K562 (cell line): ENCODE measurements around the gene DPH2. TPM values are rescaled to one million over a fixed set of nuclear protein-coding genes. Genes with fewer than 3 reads are reported as not detected.

Source experiments
- CBX2 ChIP-seq: fragments of 200-600 bp; sonication (generic); IDR thresholded peaks from one replicate; pipeline ENCODE4 v1.6.1; 2012; ENCODE audit warnings: mild to moderate bottlenecking, low read length, inconsistent platforms; ENCODE audit not compliant: insufficient read depth, poor library complexity, severe bottlenecking
- CHD1 ChIP-seq: fragments of 200-600 bp; sonication (generic); IDR thresholded peaks from one replicate; pipeline ENCODE4 v1.6.1; 2012; ENCODE audit warnings: mild to moderate bottlenecking, moderate library complexity, low read length, inconsistent platforms
- KAT2B ChIP-seq: IDR thresholded peaks from one replicate; pipeline ENCODE4 v1.6.1; 2012; ENCODE audit warnings: low read depth, mild to moderate bottlenecking, control low read depth, inconsistent platforms, low read length, moderate library complexity
- MEF2D ChIP-seq: conservative IDR thresholded peaks from 2 replicates; pipeline ENCODE4 v1.6.1; 2016; ENCODE audit warnings: low read depth, missing genetic modification characterization, missing compliant biosample characterization
- NFE2 ChIP-seq: IDR thresholded peaks from 2 replicates; pipeline ENCODE4 v1.6.1; 2014; ENCODE audit warnings: antibody characterized with exemption, low read depth
- NFXL1 ChIP-seq: fragments of 450-650 bp; formaldehyde crosslinking; IDR thresholded peaks from 2 replicates; pipeline ENCODE4 v1.4.0; 2021; ENCODE audit warnings: mild to moderate bottlenecking
- OTX1 ChIP-seq: fragments of 450-650 bp; formaldehyde crosslinking; IDR thresholded peaks from 2 replicates; pipeline ENCODE4 v1.4.0; 2022; ENCODE audit warnings: mild to moderate bottlenecking
- PTRF ChIP-seq: fragments of 450-650 bp; IDR thresholded peaks from 2 replicates; pipeline ENCODE4 v1.6.1; 2016; ENCODE audit warnings: mild to moderate bottlenecking, missing genetic modification characterization, missing compliant biosample characterization
- RBFOX2 ChIP-seq: fragments of 200-400 bp; formaldehyde crosslinking; IDR thresholded peaks from 2 replicates; pipeline ENCODE4 v1.6.1; 2017; ENCODE audit warnings: low read depth, mild to moderate bottlenecking, low read length, moderate library complexity
- RFX1 ChIP-seq: fragments of 450-650 bp; IDR thresholded peaks from 2 replicates; pipeline ENCODE4 v1.6.1; 2016; ENCODE audit warnings: mild to moderate bottlenecking, moderate library complexity
- RFX5 ChIP-seq: IDR thresholded peaks from 2 replicates; pipeline ENCODE4 v1.6.1; 2011; ENCODE audit warnings: low read depth, mild to moderate bottlenecking, improper control_type of control experiment, low read length
- SUPT5H ChIP-seq: fragments of 450-650 bp; IDR thresholded peaks from 2 replicates; pipeline ENCODE4 v1.6.1; 2016
- TBL1XR1 ChIP-seq, 2 experiments: IDR thresholded peaks; 2 replicates each; pipeline ENCODE4 v1.6.1; 2012; ENCODE audit warnings: improper control_type of control experiment in 2 of 2, low read length in 2 of 2, mild to moderate bottlenecking in 1 of 2
- ZNF124 ChIP-seq: sonication (generic); formaldehyde crosslinking; IDR thresholded peaks from 2 replicates; pipeline ENCODE4 v1.8.1; 2022; ENCODE audit warnings: missing genetic modification reagents
- ZNF140 ChIP-seq: fragments of 250-450 bp; sonication (Bioruptor Pico); IDR thresholded peaks from 2 replicates; pipeline ENCODE4 v1.8.0; 2021; ENCODE audit warnings: moderate library complexity, mild to moderate bottlenecking, inconsistent platforms
- polyA plus RNA-seq, 8 experiments: library from polyadenylated mRNA; depleted of rRNA in 4 of 8; stranded (reverse) in 5 of 8; unstranded in 3 of 8; fragments of >200 nt; fragmentation: Nextera tagmentation in 2 of 8; fragmentation: Illumina TruSeq in 1 of 8; extraction: Ambion mirVana in 2 of 8; extraction: Trizol in 1 of 8; gene quantifications; 2 replicates each; pipeline versions ENCODE4 v1.2.1 to v1.2.3, GENCODE V29; 2011 to 2014; ENCODE audit warnings: inconsistent platforms in 1 of 8, missing spikeins in 1 of 8
- total RNA-seq, 7 experiments: library from RNA; depleted of rRNA in 6 of 7; stranded (reverse); fragments of >200 nt in 6 of 7; fragmentation: Illumina TruSeq in 2 of 7; extraction: Trizol in 2 of 7; gene quantifications; 2 replicates each; pipeline versions ENCODE4 v1.2.1 to v1.2.3, GENCODE V29; 2011 to 2021; ENCODE audit warnings: low replicate concordance in 1 of 7
- TF ChIP-seq, protein P1 (sequence below): sonication (generic); formaldehyde crosslinking; IDR thresholded peaks from 2 replicates; pipeline ENCODE4 v1.8.0; 2023; ENCODE audit warnings: mild to moderate bottlenecking, missing genetic modification reagents
- TF ChIP-seq, protein P2 (sequence below): fragments of 250-450 bp; sonication (Bioruptor Pico); IDR thresholded peaks from 2 replicates; pipeline ENCODE4 v1.4.0; 2020
- TF ChIP-seq, protein P3 (sequence below): fragments of 250-450 bp; sonication (Bioruptor Pico); IDR thresholded peaks from 2 replicates; pipeline ENCODE4 v1.4.0; 2020

Gene DPH2
- total and polyA plus RNA-seq, 9 of the 15 experiments (the other 6 are each of a cell fraction or from before 2014, with no cell fraction given): 17.9 to 94.1 (median 68.1) TPM

DNA sequence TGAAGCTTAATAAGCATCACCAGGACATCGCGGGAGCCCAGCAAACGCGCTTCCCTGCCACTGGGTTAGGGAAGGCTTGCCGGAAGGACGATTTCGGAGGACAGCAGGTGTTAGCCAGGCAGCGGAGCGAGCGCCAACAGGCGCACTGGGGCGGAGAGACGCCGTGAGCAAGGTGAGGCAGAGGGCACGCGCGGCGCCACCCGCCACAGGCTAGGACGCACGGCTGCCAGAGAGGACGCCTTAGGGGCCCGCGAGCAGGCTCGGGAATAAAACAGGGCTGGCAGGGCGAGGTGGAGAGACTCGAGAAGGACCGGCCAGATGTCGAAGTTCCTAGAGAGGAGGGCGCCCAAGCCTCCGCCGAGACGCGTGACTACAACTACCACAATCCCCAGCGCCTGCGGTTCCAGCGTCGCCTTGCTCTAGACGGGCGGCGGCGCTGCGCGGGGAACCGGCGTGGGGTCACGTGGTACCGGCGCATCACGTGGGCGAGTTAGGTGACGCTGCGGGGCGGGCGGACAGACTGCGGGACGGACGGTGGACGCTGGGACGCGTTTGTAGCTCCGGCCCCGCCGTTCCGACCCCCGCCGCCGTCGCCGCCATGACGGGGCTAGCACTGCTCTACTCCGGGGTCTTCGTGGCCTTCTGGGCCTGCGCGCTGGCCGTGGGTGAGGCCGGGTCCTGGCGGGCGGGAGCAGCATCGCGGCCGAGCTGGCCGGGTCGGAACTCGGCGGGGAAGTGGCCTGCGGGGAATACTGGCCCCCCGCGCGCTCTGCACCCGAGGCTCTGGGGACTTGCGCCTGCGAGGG lies 4.8 kb downstream of the DPH2 start, which contains the start of gene ATP6V0B (continued):
- TF ChIP-seq, protein P1, sequence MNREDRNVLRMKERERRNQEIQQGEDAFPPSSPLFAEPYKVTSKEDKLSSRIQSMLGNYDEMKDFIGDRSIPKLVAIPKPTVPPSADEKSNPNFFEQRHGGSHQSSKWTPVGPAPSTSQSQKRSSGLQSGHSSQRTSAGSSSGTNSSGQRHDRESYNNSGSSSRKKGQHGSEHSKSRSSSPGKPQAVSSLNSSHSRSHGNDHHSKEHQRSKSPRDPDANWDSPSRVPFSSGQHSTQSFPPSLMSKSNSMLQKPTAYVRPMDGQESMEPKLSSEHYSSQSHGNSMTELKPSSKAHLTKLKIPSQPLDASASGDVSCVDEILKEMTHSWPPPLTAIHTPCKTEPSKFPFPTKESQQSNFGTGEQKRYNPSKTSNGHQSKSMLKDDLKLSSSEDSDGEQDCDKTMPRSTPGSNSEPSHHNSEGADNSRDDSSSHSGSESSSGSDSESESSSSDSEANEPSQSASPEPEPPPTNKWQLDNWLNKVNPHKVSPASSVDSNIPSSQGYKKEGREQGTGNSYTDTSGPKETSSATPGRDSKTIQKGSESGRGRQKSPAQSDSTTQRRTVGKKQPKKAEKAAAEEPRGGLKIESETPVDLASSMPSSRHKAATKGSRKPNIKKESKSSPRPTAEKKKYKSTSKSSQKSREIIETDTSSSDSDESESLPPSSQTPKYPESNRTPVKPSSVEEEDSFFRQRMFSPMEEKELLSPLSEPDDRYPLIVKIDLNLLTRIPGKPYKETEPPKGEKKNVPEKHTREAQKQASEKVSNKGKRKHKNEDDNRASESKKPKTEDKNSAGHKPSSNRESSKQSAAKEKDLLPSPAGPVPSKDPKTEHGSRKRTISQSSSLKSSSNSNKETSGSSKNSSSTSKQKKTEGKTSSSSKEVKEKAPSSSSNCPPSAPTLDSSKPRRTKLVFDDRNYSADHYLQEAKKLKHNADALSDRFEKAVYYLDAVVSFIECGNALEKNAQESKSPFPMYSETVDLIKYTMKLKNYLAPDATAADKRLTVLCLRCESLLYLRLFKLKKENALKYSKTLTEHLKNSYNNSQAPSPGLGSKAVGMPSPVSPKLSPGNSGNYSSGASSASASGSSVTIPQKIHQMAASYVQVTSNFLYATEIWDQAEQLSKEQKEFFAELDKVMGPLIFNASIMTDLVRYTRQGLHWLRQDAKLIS (CRISPR knock-in tag): peak; percentile 39
- TF ChIP-seq NFE2 (peak; percentile 59), NFXL1 (no peak), ZNF124 (CRISPR knock-in tag) (no peak), KAT2B (no peak), CHD1 (no peak), RFX5 (no peak), PTRF (no peak), OTX1 (CRISPR knock-in tag) (peak; percentile 89), RFX1 (no peak), CBX2 (no peak), MEF2D (tag) (no peak), TBL1XR1 (IDR thresholded peaks at IDR 0.05; ENCODE audit: low read length in 2 of 2) (peak in 1 of 2 experiments; percentile 49; a peak in 1 of 4 replicates), RBFOX2 (peak; percentile 96), ZNF140 (CRISPR knock-in tag) (no peak), SUPT5H (peak; percentile 90)
- TF ChIP-seq, protein P2, sequence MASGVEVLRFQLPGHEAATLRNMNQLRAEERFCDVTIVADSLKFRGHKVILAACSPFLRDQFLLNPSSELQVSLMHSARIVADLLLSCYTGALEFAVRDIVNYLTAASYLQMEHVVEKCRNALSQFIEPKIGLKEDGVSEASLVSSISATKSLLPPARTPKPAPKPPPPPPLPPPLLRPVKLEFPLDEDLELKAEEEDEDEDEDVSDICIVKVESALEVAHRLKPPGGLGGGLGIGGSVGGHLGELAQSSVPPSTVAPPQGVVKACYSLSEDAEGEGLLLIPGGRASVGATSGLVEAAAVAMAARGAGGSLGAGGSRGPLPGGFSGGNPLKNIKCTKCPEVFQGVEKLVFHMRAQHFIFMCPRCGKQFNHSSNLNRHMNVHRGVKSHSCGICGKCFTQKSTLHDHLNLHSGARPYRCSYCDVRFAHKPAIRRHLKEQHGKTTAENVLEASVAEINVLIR (CRISPR knock-in tag): peak; percentile 92
- TF ChIP-seq, protein P3, sequence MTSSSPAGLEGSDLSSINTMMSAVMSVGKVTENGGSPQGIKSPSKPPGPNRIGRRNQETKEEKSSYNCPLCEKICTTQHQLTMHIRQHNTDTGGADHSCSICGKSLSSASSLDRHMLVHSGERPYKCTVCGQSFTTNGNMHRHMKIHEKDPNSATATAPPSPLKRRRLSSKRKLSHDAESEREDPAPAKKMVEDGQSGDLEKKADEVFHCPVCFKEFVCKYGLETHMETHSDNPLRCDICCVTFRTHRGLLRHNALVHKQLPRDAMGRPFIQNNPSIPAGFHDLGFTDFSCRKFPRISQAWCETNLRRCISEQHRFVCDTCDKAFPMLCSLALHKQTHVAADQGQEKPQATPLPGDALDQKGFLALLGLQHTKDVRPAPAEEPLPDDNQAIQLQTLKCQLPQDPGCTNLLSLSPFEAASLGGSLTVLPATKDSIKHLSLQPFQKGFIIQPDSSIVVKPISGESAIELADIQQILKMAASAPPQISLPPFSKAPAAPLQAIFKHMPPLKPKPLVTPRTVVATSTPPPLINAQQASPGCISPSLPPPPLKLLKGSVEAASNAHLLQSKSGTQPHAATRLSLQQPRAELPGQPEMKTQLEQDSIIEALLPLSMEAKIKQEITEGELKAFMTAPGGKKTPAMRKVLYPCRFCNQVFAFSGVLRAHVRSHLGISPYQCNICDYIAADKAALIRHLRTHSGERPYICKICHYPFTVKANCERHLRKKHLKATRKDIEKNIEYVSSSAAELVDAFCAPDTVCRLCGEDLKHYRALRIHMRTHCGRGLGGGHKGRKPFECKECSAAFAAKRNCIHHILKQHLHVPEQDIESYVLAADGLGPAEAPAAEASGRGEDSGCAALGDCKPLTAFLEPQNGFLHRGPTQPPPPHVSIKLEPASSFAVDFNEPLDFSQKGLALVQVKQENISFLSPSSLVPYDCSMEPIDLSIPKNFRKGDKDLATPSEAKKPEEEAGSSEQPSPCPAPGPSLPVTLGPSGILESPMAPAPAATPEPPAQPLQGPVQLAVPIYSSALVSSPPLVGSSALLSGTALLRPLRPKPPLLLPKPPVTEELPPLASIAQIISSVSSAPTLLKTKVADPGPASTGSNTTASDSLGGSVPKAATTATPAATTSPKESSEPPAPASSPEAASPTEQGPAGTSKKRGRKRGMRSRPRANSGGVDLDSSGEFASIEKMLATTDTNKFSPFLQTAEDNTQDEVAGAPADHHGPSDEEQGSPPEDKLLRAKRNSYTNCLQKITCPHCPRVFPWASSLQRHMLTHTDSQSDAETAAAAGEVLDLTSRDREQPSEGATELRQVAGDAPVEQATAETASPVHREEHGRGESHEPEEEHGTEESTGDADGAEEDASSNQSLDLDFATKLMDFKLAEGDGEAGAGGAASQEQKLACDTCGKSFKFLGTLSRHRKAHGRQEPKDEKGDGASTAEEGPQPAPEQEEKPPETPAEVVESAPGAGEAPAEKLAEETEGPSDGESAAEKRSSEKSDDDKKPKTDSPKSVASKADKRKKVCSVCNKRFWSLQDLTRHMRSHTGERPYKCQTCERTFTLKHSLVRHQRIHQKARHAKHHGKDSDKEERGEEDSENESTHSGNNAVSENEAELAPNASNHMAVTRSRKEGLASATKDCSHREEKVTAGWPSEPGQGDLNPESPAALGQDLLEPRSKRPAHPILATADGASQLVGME (CRISPR knock-in tag): 0 out of 2 replicates have a peak, but pooled peaks have one; percentile 14
